Endothelial cell of umbilical vein (primary cell): ENCODE measurements around the gene SLC16A4. TPM values are rescaled to one million over a fixed set of nuclear protein-coding genes. Genes with fewer than 3 reads are reported as not detected.

ENCODE experiments used
- BruUV-seq: library from RNA; stranded (reverse); fragments of 400-500 nt; replicated peaks from 2 replicates; lab custom pipeline; 2021; lab: Mats Ljungman, UMichigan
- CTCF ChIA-PET: fragments of 300-600, 350-600 bp; sonication (Branson Sonifier 250); formaldehyde crosslinking; loops from one replicate; lab custom pipeline; 2021; ENCODE audit warnings: antibody characterized with exemption, inconsistent platforms; lab: Charles Lee
- POLR2A ChIA-PET: fragments of 300-600, 350-600 bp; sonication (Branson Sonifier 250); formaldehyde crosslinking; loops from one replicate; lab custom pipeline; 2021; ENCODE audit warnings: antibody characterized with exemption, inconsistent platforms; lab: Charles Lee
- DNase-seq: peaks from one replicate; pipeline ENCODE4 v3.0.0-alpha.2; 2011; ENCODE audit warnings: low read depth, low spot score
- FAIRE-seq: peaks from 2 replicates; lab custom pipeline; 2011; peaks lifted over from hg19 to GRCh38; lab: Jason Lieb, UNC
- H2AFZ ChIP-seq: 2 replicates; pipeline ENCODE4 v1.6.0; 2012; ENCODE audit warnings: low read depth, low read length, control low read depth, inconsistent platforms
- H3K27ac ChIP-seq: 2 replicates; pipeline ENCODE4 v1.5.1; 2011; ENCODE audit warnings: low read depth, mild to moderate bottlenecking, control low read depth, low read length, moderate library complexity; ENCODE audit not compliant: insufficient read depth
- H3K27me3 ChIP-seq, 2 experiments: 2 replicates each; pipeline versions ENCODE4 v1.6.0 to v1.6.1; 2011; ENCODE audit warnings: low read length in 2 of 2, mixed read lengths in 1 of 2; ENCODE audit not compliant: control insufficient read depth in 2 of 2, insufficient read depth in 2 of 2
- H3K36me3 ChIP-seq, 2 experiments: 2 replicates in 1 of 2; 3 replicates in 1 of 2; pipeline ENCODE4 v1.5.1; 2011; ENCODE audit warnings: low read length in 2 of 2, mild to moderate bottlenecking in 1 of 2, moderate library complexity in 1 of 2; ENCODE audit not compliant: control insufficient read depth in 2 of 2, insufficient read depth in 2 of 2; ENCODE audit errors: extremely low read depth in 1 of 2
- H3K4me1 ChIP-seq: 3 replicates; pipeline ENCODE4 v1.5.1; 2011; ENCODE audit warnings: mild to moderate bottlenecking, low read length; ENCODE audit not compliant: control insufficient read depth, insufficient read depth; ENCODE audit errors: extremely low read depth
- H3K4me2 ChIP-seq: 2 replicates; pipeline ENCODE4 v1.6.1; 2011; ENCODE audit warnings: low read length, control low read depth, mixed read lengths; ENCODE audit not compliant: insufficient read depth
- H3K4me3 ChIP-seq, 3 experiments: fragments of 200-600 bp in 1 of 3; sonication (generic), shearing (Covaris generic) in 1 of 3; replicated peaks in 1 of 3; 2 replicates each; pipeline ENCODE4 v1.5.1; 2011 to 2016; ENCODE audit warnings: control low read depth in 3 of 3, low read length in 3 of 3, mild to moderate bottlenecking in 2 of 3, inconsistent platforms in 1 of 3, low read depth in 1 of 3, moderate library complexity in 1 of 3; ENCODE audit not compliant: insufficient read depth in 1 of 3
- H3K79me2 ChIP-seq: 2 replicates; pipeline ENCODE4 v1.6.0; 2012; ENCODE audit warnings: low read length, inconsistent platforms; ENCODE audit not compliant: control insufficient read depth, insufficient read depth
- H3K9ac ChIP-seq: replicated peaks from 2 replicates; pipeline ENCODE3; 2011; ENCODE audit warnings: low read length, control low read depth; ENCODE audit not compliant: insufficient read depth; ENCODE audit errors: extremely low read depth
- H3K9me1 ChIP-seq: replicated peaks from 3 replicates; pipeline ENCODE4 v1.6.0; 2011; ENCODE audit warnings: mild to moderate bottlenecking, low read length; ENCODE audit not compliant: control insufficient read depth, insufficient read depth; ENCODE audit errors: extremely low read depth
- H3K9me3 ChIP-seq: replicated peaks from 2 replicates; pipeline ENCODE4 v1.5.1; 2012; ENCODE audit warnings: low read length, inconsistent platforms; ENCODE audit not compliant: control insufficient read depth, insufficient read depth
- H4K20me1 ChIP-seq: replicated peaks from 2 replicates; pipeline ENCODE3; 2011; ENCODE audit warnings: mild to moderate bottlenecking, low read length; ENCODE audit not compliant: control insufficient read depth, insufficient read depth; ENCODE audit errors: extremely low read depth
- CTCF ChIP-seq, 2 donors: IDR thresholded peaks; 1 replicate in 1 of 2; 2 replicates in 1 of 2; pipeline ENCODE4 v1.5.1; 2011; ENCODE audit warnings: low read length in 2 of 2, mild to moderate bottlenecking in 2 of 2, moderate library complexity in 2 of 2, control low read depth in 1 of 2, inconsistent platforms in 1 of 2, low read depth in 1 of 2; ENCODE audit not compliant: insufficient read depth in 1 of 2; ENCODE audit errors: extremely low read depth in 1 of 2
- EZH2 ChIP-seq: IDR thresholded peaks from 2 replicates; pipeline ENCODE4 v1.6.1; 2012; ENCODE audit warnings: borderline replicate concordance, low read depth, mild to moderate bottlenecking, moderate library complexity, low read length, inconsistent platforms; ENCODE audit not compliant: severe bottlenecking
- FOS ChIP-seq: IDR thresholded peaks from 2 replicates; pipeline ENCODE4 v1.6.1; 2011; ENCODE audit warnings: mild to moderate bottlenecking, low read length, moderate library complexity, borderline replicate concordance; ENCODE audit not compliant: insufficient read depth
- GATA2 ChIP-seq: IDR thresholded peaks from 2 replicates; pipeline ENCODE4 v1.7.0; 2011; ENCODE audit warnings: low read depth, mild to moderate bottlenecking, moderate library complexity, mixed read lengths, low read length; ENCODE audit not compliant: insufficient read length, insufficient read depth
- JUN ChIP-seq: IDR thresholded peaks from 2 replicates; pipeline ENCODE4 v1.6.1; 2011; ENCODE audit warnings: borderline replicate concordance, low read depth; ENCODE audit not compliant: insufficient read length, insufficient read depth
- MYC ChIP-seq: IDR thresholded peaks from one replicate; pipeline ENCODE4 v1.6.1; 2011; ENCODE audit warnings: mild to moderate bottlenecking, low read depth, low read length
- POLR2A ChIP-seq: IDR thresholded peaks from 2 replicates; pipeline ENCODE4 v1.6.1; 2012; ENCODE audit warnings: low read depth, mild to moderate bottlenecking, control low read depth, low read length
- POLR2AphosphoS5 ChIP-seq: IDR thresholded peaks from 2 replicates; pipeline ENCODE4 v1.6.1; 2012; ENCODE audit warnings: low read depth, mild to moderate bottlenecking, control low read depth, low read length, moderate library complexity; ENCODE audit not compliant: insufficient read depth
- dilution Hi-C: fragments of 300-500 bp; cut with MboI; formaldehyde crosslinking; loops from one replicate; pipeline ENCODE4 v1.15.0; 2019; ENCODE audit warnings: low sequenced_read_pairs; ENCODE audit not compliant: extremely low pct_ligation_motif_present
- intact Hi-C: fragments of 100-400 bp; cut with micrococcal nuclease; formaldehyde crosslinking; loops from one replicate; pipeline ENCODE4 v1.10.0; 2022
- polyA plus RNA-seq, 4 experiments: library from polyadenylated mRNA; depleted of rRNA in 3 of 4; stranded (reverse) in 3 of 4; unstranded in 1 of 4; fragments of >200 nt; gene quantifications; 2 replicates each; pipeline versions ENCODE4 v1.2.1 to v1.2.3, GENCODE V29; 2011 to 2012; ENCODE audit warnings: missing spikeins in 1 of 4
- total RNA-seq: library from RNA; stranded (reverse); gene quantifications from 2 replicates; pipeline ENCODE4 v1.2.3, GENCODE V29; 2021
- TF ChIP-seq, protein P1 (sequence below): IDR thresholded peaks from 2 replicates; pipeline ENCODE4 v1.6.1; 2011; ENCODE audit not compliant: insufficient read depth, insufficient read length

The SLC16A4 gene
- total and polyA plus RNA-seq, 2 donors (not counting 3 experiments of a cell fraction or from before 2014, with no cell fraction given): 2.8 to 7.2 TPM

DNA sequence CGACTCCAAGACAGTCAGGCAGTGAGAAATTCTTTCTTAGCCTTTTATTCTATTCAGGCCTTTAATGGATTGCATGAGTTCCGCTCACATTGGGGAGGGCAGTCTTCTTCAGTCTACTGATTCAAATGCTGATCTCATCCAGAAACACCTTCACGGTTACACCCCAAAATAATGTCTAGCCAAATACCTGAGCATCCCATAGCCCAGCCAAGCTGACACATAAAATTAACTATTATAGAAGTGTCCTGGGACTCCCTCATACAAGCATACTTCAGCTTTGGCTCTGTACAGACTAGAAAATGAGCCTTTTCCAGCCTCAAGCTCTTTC is 3.6 kb upstream of the SLC16A4 start:
- no peak overlapping the region for H3K27ac ChIP-seq
- H3K9me1 ChIP-seq: no peaks in the 10 kb centered on the region
- ChIA-PET POLR2A (no interaction called here), CTCF (no interaction called here)
- H3K4me3 ChIP-seq: no peak overlapping the region
- dilution Hi-C loops (no loop called here), intact Hi-C loops (no loop called here)
- no TSS peak for BruUV-seq
- H3K4me2 ChIP-seq: no peak overlapping the region
- H3K9ac ChIP-seq: no peak overlapping the region
- H3K4me1 ChIP-seq: peaks cover 2% of the 10 kb centered on the region
- H3K79me2 ChIP-seq: no peaks in the 10 kb centered on the region
- no peak for TF ChIP-seq POLR2AphosphoS5
- TF ChIP-seq EZH2: no peak
- no peak for TF ChIP-seq CTCF (IDR thresholded peaks at IDR 0.05; ENCODE audit: extremely low read depth in 1 of 2, insufficient read depth in 1 of 2, low read depth in 1 of 2, low read length in 2 of 2)
- TF ChIP-seq GATA2: no peak
- TF ChIP-seq FOS: no peak
- TF ChIP-seq, protein P1, sequence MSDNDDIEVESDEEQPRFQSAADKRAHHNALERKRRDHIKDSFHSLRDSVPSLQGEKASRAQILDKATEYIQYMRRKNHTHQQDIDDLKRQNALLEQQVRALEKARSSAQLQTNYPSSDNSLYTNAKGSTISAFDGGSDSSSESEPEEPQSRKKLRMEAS: no peak
- no peak for TF ChIP-seq POLR2A
- no peak for TF ChIP-seq MYC
- no peak for TF ChIP-seq JUN
- no peaks in the 10 kb centered on the region for H4K20me1 ChIP-seq
- H2AFZ ChIP-seq: no peak overlapping the region
- no peaks in the 10 kb centered on the region for H3K9me3 ChIP-seq
- FAIRE-seq (no peak), DNase-seq (no peak)
- H3K27me3 ChIP-seq: no peaks in the 10 kb centered on the region
- no peaks in the 10 kb centered on the region for H3K36me3 ChIP-seq
